HCT116 (cell line): Measurements from ENCODE around the gene ACBD3. TPM values are rescaled to one million over a fixed set of nuclear protein-coding genes. Genes with fewer than 3 reads are reported as not detected.

Source experiments
- ATAC-seq: fragments of 200-7000 bp; cut with Tn5 transposase; 2 replicates; pipeline ENCODE4 v1.9.1; 2020; ENCODE audit warnings: mild to moderate bottlenecking, moderate library complexity
- BruUV-seq: library from RNA; stranded (reverse); fragments of 400-500 nt; replicated peaks from 2 replicates; lab custom pipeline; 2021; lab: Mats Ljungman, UMichigan
- CTCF ChIA-PET: fragments of 300-600 bp; sonication (Branson Sonifier 250); formaldehyde crosslinking; loops from one replicate; lab custom pipeline; 2021; ENCODE audit warnings: antibody characterized with exemption; lab: Charles Lee
- POLR2A ChIA-PET: fragments of 300-600, 350-600 bp; sonication (Branson Sonifier 250); formaldehyde crosslinking; loops from one replicate; lab custom pipeline; 2021; ENCODE audit warnings: antibody characterized with exemption; lab: Charles Lee
- RAD21 ChIA-PET, 2 experiments: fragments of 300-600 bp; sonication (Branson Sonifier 250); formaldehyde crosslinking; loops; one replicate each; lab custom pipeline; 2023; ENCODE audit warnings: low total read pairs in 2 of 2; ENCODE audit not compliant: uncharacterized antibody in 2 of 2, unreplicated experiment in 2 of 2, low non-redundant PET in 1 of 2; lab: Charles Lee
- DNase-seq: peaks from one replicate; pipeline ENCODE4 v3.0.0-alpha.2; 2010; ENCODE audit warnings: low read depth, low spot score
- H2AFZ ChIP-seq: fragments of 200-600 bp; shearing (Covaris generic), sonication (generic); 2 replicates; pipeline ENCODE4 v1.6.1; 2017; ENCODE audit warnings: low read depth, mixed run types, mixed read lengths, antibody characterized with exemption, low read length; ENCODE audit not compliant: poor library complexity, severe bottlenecking
- H3K27ac ChIP-seq: 2 replicates; pipeline ENCODE4 v1.5.1; 2012; ENCODE audit warnings: low read depth, low read length
- H3K27me3 ChIP-seq: fragments of 200-600 bp; sonication (generic); 2 replicates; pipeline ENCODE4 v1.6.1; 2016; ENCODE audit warnings: mixed run types, low read length, mixed read lengths; ENCODE audit not compliant: insufficient read depth
- H3K36me3 ChIP-seq, 2 experiments: fragments of 200-500 bp in 1 of 2; fragments of 200-600 bp in 1 of 2; sonication (Bioruptor generic) in 1 of 2; sonication (generic) in 1 of 2; 2 replicates each; pipeline versions ENCODE4 v1.5.1 to v1.6.1; 2014 to 2016; ENCODE audit warnings: low read length in 2 of 2, inconsistent platforms in 1 of 2, mixed read lengths in 1 of 2, mixed run types in 1 of 2; ENCODE audit not compliant: insufficient read depth in 2 of 2, control insufficient read depth in 1 of 2
- H3K4me1 ChIP-seq, 2 experiments: fragments of 200-600 bp in 1 of 2; sonication (generic) in 1 of 2; 2 replicates each; pipeline versions ENCODE4 v1.5.1 to v1.6.1; 2012 to 2017; ENCODE audit warnings: low read length in 2 of 2, inconsistent platforms in 1 of 2, mild to moderate bottlenecking in 1 of 2, mixed read lengths in 1 of 2, mixed run types in 1 of 2, moderate library complexity in 1 of 2; ENCODE audit not compliant: insufficient read depth in 2 of 2, control insufficient read depth in 1 of 2
- H3K4me2 ChIP-seq: fragments of 200-600 bp; sonication (generic); 2 replicates; pipeline ENCODE4 v1.6.1; 2017; ENCODE audit warnings: mixed run types, low read length, mixed read lengths
- H3K4me3 ChIP-seq, 2 experiments: fragments of 200-600 bp in 1 of 2; sonication (generic) in 1 of 2; replicated peaks in 1 of 2; 2 replicates each; pipeline ENCODE4 v1.5.1; 2011 to 2016; ENCODE audit warnings: low read length in 2 of 2, control low read depth in 1 of 2, low read depth in 1 of 2, mild to moderate bottlenecking in 1 of 2, mixed read lengths in 1 of 2, mixed run types in 1 of 2
- H3K79me2 ChIP-seq: fragments of 200-600 bp; sonication (generic); 2 replicates; pipeline ENCODE4 v1.6.1; 2017; ENCODE audit warnings: mild to moderate bottlenecking, mixed run types, low read length, moderate library complexity, mixed read lengths; ENCODE audit not compliant: insufficient read depth
- H3K9ac ChIP-seq: fragments of 200-600 bp; sonication (generic); 2 replicates; pipeline ENCODE4 v1.6.1; 2016; ENCODE audit warnings: low read length, mixed read lengths
- H3K9me2 ChIP-seq: fragments of 200-600 bp; sonication (generic), shearing (Covaris generic); 2 replicates; pipeline ENCODE4 v1.6.1; 2017; ENCODE audit warnings: mixed run types, mild to moderate bottlenecking, moderate library complexity; ENCODE audit not compliant: insufficient read depth
- H3K9me3 ChIP-seq, 2 experiments: fragments of 200-500 bp in 1 of 2; fragments of 200-600 bp in 1 of 2; sonication (Bioruptor generic) in 1 of 2; sonication (generic) in 1 of 2; 2 replicates each; pipeline ENCODE4 v1.6.1; 2014 to 2017; ENCODE audit warnings: low read length in 2 of 2, mixed read lengths in 2 of 2, inconsistent platforms in 1 of 2, low read depth in 1 of 2, mild to moderate bottlenecking in 1 of 2, mixed run types in 1 of 2, moderate library complexity in 1 of 2; ENCODE audit not compliant: control insufficient read depth in 1 of 2, insufficient read depth in 1 of 2
- H4K20me1 ChIP-seq: fragments of 200-600 bp; sonication (generic), shearing (Covaris generic); 2 replicates; pipeline ENCODE4 v1.6.1; 2017; ENCODE audit warnings: mixed run types, mild to moderate bottlenecking, moderate library complexity; ENCODE audit not compliant: insufficient read depth
- CTCF ChIP-seq, 3 experiments: fragments of 200-600 bp in 1 of 3; sonication (generic) in 1 of 3; IDR thresholded peaks in 2 of 3; conservative IDR thresholded peaks in 1 of 3; 2 replicates each; pipeline ENCODE4 v1.5.1; 2012 to 2017; ENCODE audit warnings: low read depth in 2 of 3, low read length in 2 of 3, antibody characterized with exemption in 1 of 3, borderline replicate concordance in 1 of 3, control low read depth in 1 of 3, mild to moderate bottlenecking in 1 of 3, mixed read lengths in 1 of 3, mixed run types in 1 of 3, moderate library complexity in 1 of 3; ENCODE audit not compliant: insufficient read depth in 1 of 3
- FOSL1 ChIP-seq: IDR thresholded peaks from 2 replicates; pipeline ENCODE4 v1.6.1; 2012; ENCODE audit warnings: low read depth
- SIN3A ChIP-seq: IDR thresholded peaks from 2 replicates; pipeline ENCODE4 v1.6.1; 2012; ENCODE audit warnings: low read depth
- TCF7L2 ChIP-seq: IDR thresholded peaks from 2 replicates; pipeline ENCODE4 v1.7.0; 2011; ENCODE audit warnings: borderline replicate concordance, inconsistent platforms; ENCODE audit not compliant: insufficient read depth, insufficient read length; ENCODE audit errors: extremely low read depth
- intact Hi-C: fragments of 100-400 bp; cut with micrococcal nuclease; formaldehyde crosslinking; loops from 2 replicates; pipeline ENCODE4 v1.10.0; 2022
- total RNA-seq: library from RNA; stranded (reverse); gene quantifications from one replicate; pipeline ENCODE4 v1.2.1, GENCODE V29; 2021; ENCODE audit not compliant: unreplicated experiment
- TF ChIP-seq, protein P1 (sequence below): IDR thresholded peaks from 2 replicates; pipeline ENCODE4 v1.6.1; 2012; ENCODE audit warnings: low read depth

Gene ACBD3
- total RNA-seq, 1 experiment from 2014 or later = 29.6 TPM

GRCh38 chr1:226157761-226158316 is 28.7 kb downstream of the ACBD3 start:
- Histone ChIP-seq H3K27ac (no peak overlapping the region), H3K9ac (no peak overlapping the region), H3K9me2 (no peaks in the 10 kb centered on the region), H3K4me3 (no peak overlapping the region), H4K20me1 (no peaks in the 10 kb centered on the region), H3K27me3 (no peaks in the 10 kb centered on the region), H3K4me1 (no peaks in the 10 kb centered on the region), H3K9me3 (no peaks in the 10 kb centered on the region), H2AFZ (no peak overlapping the region), H3K4me2 (no peak overlapping the region), H3K79me2 (peaks cover 11% of the 10 kb centered on the region; the same call in 1 of the 2 replicates)
- ChIA-PET RAD21 (no interaction called here), POLR2A (no interaction called here), CTCF (no interaction called here)
- intact Hi-C loops = no loop called here
- ATAC-seq = no peak
- no peak for DNase-seq
- TSS peak; percentile 15 for BruUV-seq
- TF ChIP-seq CTCF (IDR thresholded peaks at IDR 0.05 in 2 of 3, conservative IDR thresholded peaks at IDR 0.05 in 1 of 3; ENCODE audit: borderline replicate concordance in 1 of 3, insufficient read depth in 1 of 3, low read depth in 2 of 3, low read length in 2 of 3) = no peak
- TF ChIP-seq FOSL1 = no peak
- TF ChIP-seq TCF7L2 = no peak
- TF ChIP-seq, protein P1, sequence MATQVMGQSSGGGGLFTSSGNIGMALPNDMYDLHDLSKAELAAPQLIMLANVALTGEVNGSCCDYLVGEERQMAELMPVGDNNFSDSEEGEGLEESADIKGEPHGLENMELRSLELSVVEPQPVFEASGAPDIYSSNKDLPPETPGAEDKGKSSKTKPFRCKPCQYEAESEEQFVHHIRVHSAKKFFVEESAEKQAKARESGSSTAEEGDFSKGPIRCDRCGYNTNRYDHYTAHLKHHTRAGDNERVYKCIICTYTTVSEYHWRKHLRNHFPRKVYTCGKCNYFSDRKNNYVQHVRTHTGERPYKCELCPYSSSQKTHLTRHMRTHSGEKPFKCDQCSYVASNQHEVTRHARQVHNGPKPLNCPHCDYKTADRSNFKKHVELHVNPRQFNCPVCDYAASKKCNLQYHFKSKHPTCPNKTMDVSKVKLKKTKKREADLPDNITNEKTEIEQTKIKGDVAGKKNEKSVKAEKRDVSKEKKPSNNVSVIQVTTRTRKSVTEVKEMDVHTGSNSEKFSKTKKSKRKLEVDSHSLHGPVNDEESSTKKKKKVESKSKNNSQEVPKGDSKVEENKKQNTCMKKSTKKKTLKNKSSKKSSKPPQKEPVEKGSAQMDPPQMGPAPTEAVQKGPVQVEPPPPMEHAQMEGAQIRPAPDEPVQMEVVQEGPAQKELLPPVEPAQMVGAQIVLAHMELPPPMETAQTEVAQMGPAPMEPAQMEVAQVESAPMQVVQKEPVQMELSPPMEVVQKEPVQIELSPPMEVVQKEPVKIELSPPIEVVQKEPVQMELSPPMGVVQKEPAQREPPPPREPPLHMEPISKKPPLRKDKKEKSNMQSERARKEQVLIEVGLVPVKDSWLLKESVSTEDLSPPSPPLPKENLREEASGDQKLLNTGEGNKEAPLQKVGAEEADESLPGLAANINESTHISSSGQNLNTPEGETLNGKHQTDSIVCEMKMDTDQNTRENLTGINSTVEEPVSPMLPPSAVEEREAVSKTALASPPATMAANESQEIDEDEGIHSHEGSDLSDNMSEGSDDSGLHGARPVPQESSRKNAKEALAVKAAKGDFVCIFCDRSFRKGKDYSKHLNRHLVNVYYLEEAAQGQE = no peak
- TF ChIP-seq SIN3A = no peak
- TF ChIP-seq, all 23 proteins: peak for 0
- H3K36me3 ChIP-seq = peaks cover 21 to 26% of the 10 kb centered on the region in 2 experiments
